CD4-positive, alpha-beta T cell treated with Interleukin-12 subunit alpha and Interleukin-12 subunit beta, for 1 hour (primary cell): ENCODE measurements around the gene STK24.

Experiments
- DNase-seq: peaks from one replicate; pipeline ENCODE4 v3.0.0-alpha.2; 2020

The STK24 gene

GRCh38 chr13:98530217-98530616, 46.7 kb downstream of the STK24 start:
- no peak for DNase-seq

- no peak for DNase-seq
Observed at GRCh38 chr13:98529171-98529570, 47.7 kb downstream of the STK24 start.

- DNase-seq = no peak
Observed at GRCh38 chr13:98528663-98529064, 48.2 kb downstream of the STK24 start.

GRCh38 chr13:98527526-98527925, 49.4 kb downstream of the STK24 start:
- no peak for DNase-seq

GRCh38 chr13:98526182-98526512, 50.8 kb downstream of the STK24 start:
- no peak for DNase-seq

GRCh38 chr13:98525456-98526181, 51.3 kb downstream of the STK24 start:
- no peak for DNase-seq

GRCh38 chr13:98524793-98525192, 52.1 kb downstream of the STK24 start:
- DNase-seq = no peak

- DNase-seq = peak; percentile 28
Observed at GRCh38 chr13:98524391-98524790, 52.5 kb downstream of the STK24 start.

GRCh38 chr13:98523455-98524102, 53.3 kb downstream of the STK24 start:
- no peak for DNase-seq

GRCh38 chr13:98522371-98522770, 54.5 kb downstream of the STK24 start:
- no peak for DNase-seq

GRCh38 chr13:98521461-98522247, 55.3 kb downstream of the STK24 start:
- DNase-seq = no peak

GRCh38 chr13:98520674-98521449, 56.0 kb downstream of the STK24 start:
- DNase-seq = no peak

GRCh38 chr13:98519976-98520375, 56.9 kb downstream of the STK24 start:
- no peak for DNase-seq

- DNase-seq = peak; percentile 68
Observed at GRCh38 chr13:98517576-98518310, 59.2 kb downstream of the STK24 start.

GRCh38 chr13:98515818-98516465, 61.0 kb downstream of the STK24 start:
- DNase-seq = no peak

- no peak for DNase-seq
Observed at GRCh38 chr13:98514288-98514687, 62.6 kb downstream of the STK24 start.

GRCh38 chr13:98513837-98514236, 63.1 kb downstream of the STK24 start:
- DNase-seq = no peak

- DNase-seq = no peak
Observed at GRCh38 chr13:98512774-98513665, 63.9 kb downstream of the STK24 start.

- peak; percentile 30 for DNase-seq
Observed at GRCh38 chr13:98511435-98511834, 65.5 kb downstream of the STK24 start.

GRCh38 chr13:98510156-98510509, 66.8 kb downstream of the STK24 start:
- no peak for DNase-seq
